Liver (tissue), 3 donors: Measurements from ENCODE around the gene NR2F6.
A peak's percentile ranks its signal among the peaks of the same experiment; 100 is the strongest.

Source experiments
- EGR1 ChIP-seq, 2 donors: IDR thresholded peaks; 2 replicates each; pipeline ENCODE4 v1.6.1; 2016 to 2018; ENCODE audit warnings: antibody characterized with exemption in 2 of 2, low read depth in 2 of 2
- GABPA ChIP-seq, 2 donors: IDR thresholded peaks in 1 of 2; conservative IDR thresholded peaks in 1 of 2; 2 replicates each; pipeline ENCODE4 v1.6.1; 2016; ENCODE audit warnings: antibody characterized with exemption in 2 of 2, mild to moderate bottlenecking in 1 of 2, moderate library complexity in 1 of 2
- HNF4G ChIP-seq: IDR thresholded peaks from 2 replicates; pipeline ENCODE4 v1.6.1; 2016; ENCODE audit warnings: antibody characterized with exemption
- JUND ChIP-seq, 2 donors: IDR thresholded peaks; 2 replicates each; pipeline ENCODE4 v1.6.1; 2016; ENCODE audit warnings: antibody characterized with exemption in 2 of 2
- RAD21 ChIP-seq, 2 donors: IDR thresholded peaks; 2 replicates each; pipeline ENCODE4 v1.6.1; 2016; ENCODE audit warnings: antibody characterized with exemption in 2 of 2, mild to moderate bottlenecking in 2 of 2
- SP1 ChIP-seq: IDR thresholded peaks from 2 replicates; pipeline ENCODE4 v1.6.1; 2018; ENCODE audit warnings: antibody characterized with exemption, mild to moderate bottlenecking
- YY1 ChIP-seq: IDR thresholded peaks from 2 replicates; pipeline ENCODE4 v1.6.1; 2016; ENCODE audit warnings: antibody characterized with exemption, mild to moderate bottlenecking
- TF ChIP-seq, protein P1 (sequence below): fragments of 150-350 bp; IDR thresholded peaks from 2 replicates; pipeline ENCODE4 v1.5.1; 2017; ENCODE audit warnings: improper control_type of control experiment, low read depth, low read length; ENCODE audit not compliant: missing input control
- TF ChIP-seq, protein P2 (sequence below): IDR thresholded peaks from 2 replicates; pipeline ENCODE4 v1.6.1; 2016; ENCODE audit warnings: antibody characterized with exemption
- TF ChIP-seq, protein P3 (sequence below): IDR thresholded peaks from 2 replicates; pipeline ENCODE4 v1.6.1; 2016; ENCODE audit warnings: antibody characterized with exemption, mild to moderate bottlenecking
- TF ChIP-seq, protein P4 (sequence below): IDR thresholded peaks from 2 replicates; pipeline ENCODE4 v1.6.1; 2016; ENCODE audit warnings: antibody characterized with exemption
- donor health status: healthy.
- donor health status: healthy.

DNA sequence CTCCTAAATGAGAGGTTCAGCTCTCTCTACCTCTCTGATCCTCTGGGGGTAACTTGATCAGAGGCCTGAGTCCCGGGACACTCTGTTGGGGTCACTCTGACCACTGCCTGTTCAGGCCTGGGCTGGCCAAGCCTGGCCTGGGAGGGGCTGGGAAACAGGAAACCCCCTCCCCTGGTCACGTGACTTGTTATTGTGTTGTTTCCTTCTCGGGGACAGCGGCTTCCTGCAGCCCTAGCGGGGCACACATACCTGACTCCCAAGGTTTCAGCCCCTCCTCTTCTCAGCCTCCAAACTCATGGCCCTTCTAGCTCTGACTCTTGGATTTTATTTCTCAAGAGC is 18.9 kb upstream of the NR2F6 start, which contains the start of gene USHBP1:
- no peak for TF ChIP-seq JUND (IDR thresholded peaks at IDR 0.05)
- TF ChIP-seq, protein P1, sequence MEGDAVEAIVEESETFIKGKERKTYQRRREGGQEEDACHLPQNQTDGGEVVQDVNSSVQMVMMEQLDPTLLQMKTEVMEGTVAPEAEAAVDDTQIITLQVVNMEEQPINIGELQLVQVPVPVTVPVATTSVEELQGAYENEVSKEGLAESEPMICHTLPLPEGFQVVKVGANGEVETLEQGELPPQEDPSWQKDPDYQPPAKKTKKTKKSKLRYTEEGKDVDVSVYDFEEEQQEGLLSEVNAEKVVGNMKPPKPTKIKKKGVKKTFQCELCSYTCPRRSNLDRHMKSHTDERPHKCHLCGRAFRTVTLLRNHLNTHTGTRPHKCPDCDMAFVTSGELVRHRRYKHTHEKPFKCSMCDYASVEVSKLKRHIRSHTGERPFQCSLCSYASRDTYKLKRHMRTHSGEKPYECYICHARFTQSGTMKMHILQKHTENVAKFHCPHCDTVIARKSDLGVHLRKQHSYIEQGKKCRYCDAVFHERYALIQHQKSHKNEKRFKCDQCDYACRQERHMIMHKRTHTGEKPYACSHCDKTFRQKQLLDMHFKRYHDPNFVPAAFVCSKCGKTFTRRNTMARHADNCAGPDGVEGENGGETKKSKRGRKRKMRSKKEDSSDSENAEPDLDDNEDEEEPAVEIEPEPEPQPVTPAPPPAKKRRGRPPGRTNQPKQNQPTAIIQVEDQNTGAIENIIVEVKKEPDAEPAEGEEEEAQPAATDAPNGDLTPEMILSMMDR: no peak
- no peak for TF ChIP-seq YY1
- TF ChIP-seq, protein P2, sequence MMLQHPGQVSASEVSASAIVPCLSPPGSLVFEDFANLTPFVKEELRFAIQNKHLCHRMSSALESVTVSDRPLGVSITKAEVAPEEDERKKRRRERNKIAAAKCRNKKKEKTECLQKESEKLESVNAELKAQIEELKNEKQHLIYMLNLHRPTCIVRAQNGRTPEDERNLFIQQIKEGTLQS: no peak
- TF ChIP-seq SP1: peak; percentile 31
- TF ChIP-seq, protein P3, sequence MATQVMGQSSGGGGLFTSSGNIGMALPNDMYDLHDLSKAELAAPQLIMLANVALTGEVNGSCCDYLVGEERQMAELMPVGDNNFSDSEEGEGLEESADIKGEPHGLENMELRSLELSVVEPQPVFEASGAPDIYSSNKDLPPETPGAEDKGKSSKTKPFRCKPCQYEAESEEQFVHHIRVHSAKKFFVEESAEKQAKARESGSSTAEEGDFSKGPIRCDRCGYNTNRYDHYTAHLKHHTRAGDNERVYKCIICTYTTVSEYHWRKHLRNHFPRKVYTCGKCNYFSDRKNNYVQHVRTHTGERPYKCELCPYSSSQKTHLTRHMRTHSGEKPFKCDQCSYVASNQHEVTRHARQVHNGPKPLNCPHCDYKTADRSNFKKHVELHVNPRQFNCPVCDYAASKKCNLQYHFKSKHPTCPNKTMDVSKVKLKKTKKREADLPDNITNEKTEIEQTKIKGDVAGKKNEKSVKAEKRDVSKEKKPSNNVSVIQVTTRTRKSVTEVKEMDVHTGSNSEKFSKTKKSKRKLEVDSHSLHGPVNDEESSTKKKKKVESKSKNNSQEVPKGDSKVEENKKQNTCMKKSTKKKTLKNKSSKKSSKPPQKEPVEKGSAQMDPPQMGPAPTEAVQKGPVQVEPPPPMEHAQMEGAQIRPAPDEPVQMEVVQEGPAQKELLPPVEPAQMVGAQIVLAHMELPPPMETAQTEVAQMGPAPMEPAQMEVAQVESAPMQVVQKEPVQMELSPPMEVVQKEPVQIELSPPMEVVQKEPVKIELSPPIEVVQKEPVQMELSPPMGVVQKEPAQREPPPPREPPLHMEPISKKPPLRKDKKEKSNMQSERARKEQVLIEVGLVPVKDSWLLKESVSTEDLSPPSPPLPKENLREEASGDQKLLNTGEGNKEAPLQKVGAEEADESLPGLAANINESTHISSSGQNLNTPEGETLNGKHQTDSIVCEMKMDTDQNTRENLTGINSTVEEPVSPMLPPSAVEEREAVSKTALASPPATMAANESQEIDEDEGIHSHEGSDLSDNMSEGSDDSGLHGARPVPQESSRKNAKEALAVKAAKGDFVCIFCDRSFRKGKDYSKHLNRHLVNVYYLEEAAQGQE: no peak
- TF ChIP-seq EGR1 (IDR thresholded peaks at IDR 0.05; ENCODE audit: low read depth in 2 of 2): no peak
- TF ChIP-seq, protein P4, sequence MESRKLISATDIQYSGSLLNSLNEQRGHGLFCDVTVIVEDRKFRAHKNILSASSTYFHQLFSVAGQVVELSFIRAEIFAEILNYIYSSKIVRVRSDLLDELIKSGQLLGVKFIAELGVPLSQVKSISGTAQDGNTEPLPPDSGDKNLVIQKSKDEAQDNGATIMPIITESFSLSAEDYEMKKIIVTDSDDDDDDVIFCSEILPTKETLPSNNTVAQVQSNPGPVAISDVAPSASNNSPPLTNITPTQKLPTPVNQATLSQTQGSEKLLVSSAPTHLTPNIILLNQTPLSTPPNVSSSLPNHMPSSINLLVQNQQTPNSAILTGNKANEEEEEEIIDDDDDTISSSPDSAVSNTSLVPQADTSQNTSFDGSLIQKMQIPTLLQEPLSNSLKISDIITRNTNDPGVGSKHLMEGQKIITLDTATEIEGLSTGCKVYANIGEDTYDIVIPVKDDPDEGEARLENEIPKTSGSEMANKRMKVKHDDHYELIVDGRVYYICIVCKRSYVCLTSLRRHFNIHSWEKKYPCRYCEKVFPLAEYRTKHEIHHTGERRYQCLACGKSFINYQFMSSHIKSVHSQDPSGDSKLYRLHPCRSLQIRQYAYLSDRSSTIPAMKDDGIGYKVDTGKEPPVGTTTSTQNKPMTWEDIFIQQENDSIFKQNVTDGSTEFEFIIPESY: no peak
- no peak for TF ChIP-seq RAD21 (IDR thresholded peaks at IDR 0.05)
- no peak for TF ChIP-seq HNF4G
- no peak for TF ChIP-seq GABPA (IDR thresholded peaks at IDR 0.05 in 1 of 2, conservative IDR thresholded peaks at IDR 0.05 in 1 of 2)
